K562 (cell line): ENCODE measurements around the gene WT1. TPM values are rescaled to one million over a fixed set of nuclear protein-coding genes. Genes with fewer than 3 reads are reported as not detected.

ENCODE experiments used
- BDP1 ChIP-seq: IDR thresholded peaks from 3 replicates; pipeline ENCODE4 v1.6.1; 2011; ENCODE audit not compliant: insufficient read length, insufficient read depth
- HNRNPL ChIP-seq: fragments of 200-400 bp; formaldehyde crosslinking; IDR thresholded peaks from 2 replicates; pipeline ENCODE4 v1.6.1; 2017; ENCODE audit warnings: low read depth, mild to moderate bottlenecking, low read length
- MYBL2 ChIP-seq, 2 experiments: fragments of 450-650 bp in 1 of 2; sonication (generic) in 1 of 2; formaldehyde crosslinking in 1 of 2; IDR thresholded peaks; 2 replicates each; pipeline versions ENCODE4 v1.6.1 to v1.8.1; 2017 to 2022; ENCODE audit warnings: borderline replicate concordance in 1 of 2, inconsistent platforms in 1 of 2, low read depth in 1 of 2, mild to moderate bottlenecking in 1 of 2, missing genetic modification reagents in 1 of 2, moderate library complexity in 1 of 2
- PURB ChIP-seq: sonication (generic); formaldehyde crosslinking; IDR thresholded peaks from 2 replicates; pipeline ENCODE4 v1.9.0; 2021; ENCODE audit warnings: low read depth, mild to moderate bottlenecking, missing genetic modification reagents
- SPI1 ChIP-seq: IDR thresholded peaks from 2 replicates; pipeline ENCODE4 v1.6.1; 2011; ENCODE audit warnings: low read depth, low read length, control low read depth, borderline replicate concordance
- TBL1XR1 ChIP-seq, 2 experiments: IDR thresholded peaks; 2 replicates each; pipeline ENCODE4 v1.6.1; 2012; ENCODE audit warnings: improper control_type of control experiment in 2 of 2, low read length in 2 of 2, mild to moderate bottlenecking in 1 of 2
- THRAP3 ChIP-seq: fragments of 450-650 bp; IDR thresholded peaks from 2 replicates; pipeline ENCODE4 v1.6.1; 2016; ENCODE audit warnings: mild to moderate bottlenecking, inconsistent platforms, borderline replicate concordance
- XRCC3 ChIP-seq: fragments of 450-650 bp; IDR thresholded peaks from 2 replicates; pipeline ENCODE4 v1.6.1; 2017; ENCODE audit warnings: mild to moderate bottlenecking, moderate library complexity
- ZNF282 ChIP-seq: sonication (generic); formaldehyde crosslinking; IDR thresholded peaks from 2 replicates; pipeline ENCODE4 v1.8.1; 2023; ENCODE audit warnings: missing genetic modification reagents
- ZNF592 ChIP-seq: fragments of 450-650 bp; IDR thresholded peaks from 2 replicates; pipeline ENCODE4 v1.6.1; 2017; ENCODE audit warnings: antibody characterized with exemption, mild to moderate bottlenecking
- polyA plus RNA-seq, 8 experiments: library from polyadenylated mRNA; depleted of rRNA in 4 of 8; stranded (reverse) in 5 of 8; unstranded in 3 of 8; fragments of >200 nt; fragmentation: Nextera tagmentation in 2 of 8; fragmentation: Illumina TruSeq in 1 of 8; extraction: Ambion mirVana in 2 of 8; extraction: Trizol in 1 of 8; gene quantifications; 2 replicates each; pipeline versions ENCODE4 v1.2.1 to v1.2.3, GENCODE V29; 2011 to 2014; ENCODE audit warnings: inconsistent platforms in 1 of 8, missing spikeins in 1 of 8
- total RNA-seq, 7 experiments: library from RNA; depleted of rRNA in 6 of 7; stranded (reverse); fragments of >200 nt in 6 of 7; fragmentation: Illumina TruSeq in 2 of 7; extraction: Trizol in 2 of 7; gene quantifications; 2 replicates each; pipeline versions ENCODE4 v1.2.1 to v1.2.3, GENCODE V29; 2011 to 2021; ENCODE audit warnings: low replicate concordance in 1 of 7
- TF ChIP-seq, protein P1 (sequence below): IDR thresholded peaks from 2 replicates; pipeline ENCODE4 v1.6.1; 2011; ENCODE audit warnings: borderline replicate concordance, low read depth, mild to moderate bottlenecking, moderate library complexity, low read length; ENCODE audit not compliant: insufficient read depth, poor library complexity, severe bottlenecking
- TF ChIP-seq, protein P2 (sequence below): sonication (generic); IDR thresholded peaks from 2 replicates; pipeline ENCODE4 v1.6.1; 2016
- TF ChIP-seq, protein P3 (sequence below): fragments of 450-650 bp; IDR thresholded peaks from 2 replicates; pipeline ENCODE4 v1.6.1; 2016; ENCODE audit warnings: mild to moderate bottlenecking
- TF ChIP-seq, protein P4 (sequence below): sonication (generic); formaldehyde crosslinking; IDR thresholded peaks from 2 replicates; pipeline ENCODE4 v1.8.0; 2022; ENCODE audit warnings: mild to moderate bottlenecking, missing genetic modification reagents, borderline replicate concordance

Gene WT1
- total and polyA plus RNA-seq, 9 of the 15 experiments (the other 6 are each of a cell fraction or from before 2014, with no cell fraction given) = 7.1 to 33.8 (median 19.4) TPM

GRCh38 chr11:32433101-32433913 is 2.0 kb downstream of the WT1 start (continued):
- TF ChIP-seq, protein P1, sequence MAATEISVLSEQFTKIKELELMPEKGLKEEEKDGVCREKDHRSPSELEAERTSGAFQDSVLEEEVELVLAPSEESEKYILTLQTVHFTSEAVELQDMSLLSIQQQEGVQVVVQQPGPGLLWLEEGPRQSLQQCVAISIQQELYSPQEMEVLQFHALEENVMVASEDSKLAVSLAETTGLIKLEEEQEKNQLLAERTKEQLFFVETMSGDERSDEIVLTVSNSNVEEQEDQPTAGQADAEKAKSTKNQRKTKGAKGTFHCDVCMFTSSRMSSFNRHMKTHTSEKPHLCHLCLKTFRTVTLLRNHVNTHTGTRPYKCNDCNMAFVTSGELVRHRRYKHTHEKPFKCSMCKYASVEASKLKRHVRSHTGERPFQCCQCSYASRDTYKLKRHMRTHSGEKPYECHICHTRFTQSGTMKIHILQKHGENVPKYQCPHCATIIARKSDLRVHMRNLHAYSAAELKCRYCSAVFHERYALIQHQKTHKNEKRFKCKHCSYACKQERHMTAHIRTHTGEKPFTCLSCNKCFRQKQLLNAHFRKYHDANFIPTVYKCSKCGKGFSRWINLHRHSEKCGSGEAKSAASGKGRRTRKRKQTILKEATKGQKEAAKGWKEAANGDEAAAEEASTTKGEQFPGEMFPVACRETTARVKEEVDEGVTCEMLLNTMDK = no peak
- TF ChIP-seq PURB = no peak
- no peak for TF ChIP-seq ZNF282 (CRISPR knock-in tag)
- peak; percentile 18; the same call in 1 of the 2 replicates for TF ChIP-seq SPI1
- TF ChIP-seq XRCC3 = no peak
- TF ChIP-seq, protein P2, sequence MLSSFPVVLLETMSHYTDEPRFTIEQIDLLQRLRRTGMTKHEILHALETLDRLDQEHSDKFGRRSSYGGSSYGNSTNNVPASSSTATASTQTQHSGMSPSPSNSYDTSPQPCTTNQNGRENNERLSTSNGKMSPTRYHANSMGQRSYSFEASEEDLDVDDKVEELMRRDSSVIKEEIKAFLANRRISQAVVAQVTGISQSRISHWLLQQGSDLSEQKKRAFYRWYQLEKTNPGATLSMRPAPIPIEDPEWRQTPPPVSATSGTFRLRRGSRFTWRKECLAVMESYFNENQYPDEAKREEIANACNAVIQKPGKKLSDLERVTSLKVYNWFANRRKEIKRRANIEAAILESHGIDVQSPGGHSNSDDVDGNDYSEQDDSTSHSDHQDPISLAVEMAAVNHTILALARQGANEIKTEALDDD = peak; percentile 52
- TF ChIP-seq, protein P3, sequence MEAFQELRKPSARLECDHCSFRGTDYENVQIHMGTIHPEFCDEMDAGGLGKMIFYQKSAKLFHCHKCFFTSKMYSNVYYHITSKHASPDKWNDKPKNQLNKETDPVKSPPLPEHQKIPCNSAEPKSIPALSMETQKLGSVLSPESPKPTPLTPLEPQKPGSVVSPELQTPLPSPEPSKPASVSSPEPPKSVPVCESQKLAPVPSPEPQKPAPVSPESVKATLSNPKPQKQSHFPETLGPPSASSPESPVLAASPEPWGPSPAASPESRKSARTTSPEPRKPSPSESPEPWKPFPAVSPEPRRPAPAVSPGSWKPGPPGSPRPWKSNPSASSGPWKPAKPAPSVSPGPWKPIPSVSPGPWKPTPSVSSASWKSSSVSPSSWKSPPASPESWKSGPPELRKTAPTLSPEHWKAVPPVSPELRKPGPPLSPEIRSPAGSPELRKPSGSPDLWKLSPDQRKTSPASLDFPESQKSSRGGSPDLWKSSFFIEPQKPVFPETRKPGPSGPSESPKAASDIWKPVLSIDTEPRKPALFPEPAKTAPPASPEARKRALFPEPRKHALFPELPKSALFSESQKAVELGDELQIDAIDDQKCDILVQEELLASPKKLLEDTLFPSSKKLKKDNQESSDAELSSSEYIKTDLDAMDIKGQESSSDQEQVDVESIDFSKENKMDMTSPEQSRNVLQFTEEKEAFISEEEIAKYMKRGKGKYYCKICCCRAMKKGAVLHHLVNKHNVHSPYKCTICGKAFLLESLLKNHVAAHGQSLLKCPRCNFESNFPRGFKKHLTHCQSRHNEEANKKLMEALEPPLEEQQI = no peak
- no peak for TF ChIP-seq THRAP3
- no peak for TF ChIP-seq MYBL2 (IDR thresholded peaks at IDR 0.05; ENCODE audit: low read depth)
- no peak for TF ChIP-seq MYBL2 (CRISPR knock-in tag; IDR thresholded peaks at IDR 0.05; ENCODE audit: borderline replicate concordance)
- TF ChIP-seq, protein P4, sequence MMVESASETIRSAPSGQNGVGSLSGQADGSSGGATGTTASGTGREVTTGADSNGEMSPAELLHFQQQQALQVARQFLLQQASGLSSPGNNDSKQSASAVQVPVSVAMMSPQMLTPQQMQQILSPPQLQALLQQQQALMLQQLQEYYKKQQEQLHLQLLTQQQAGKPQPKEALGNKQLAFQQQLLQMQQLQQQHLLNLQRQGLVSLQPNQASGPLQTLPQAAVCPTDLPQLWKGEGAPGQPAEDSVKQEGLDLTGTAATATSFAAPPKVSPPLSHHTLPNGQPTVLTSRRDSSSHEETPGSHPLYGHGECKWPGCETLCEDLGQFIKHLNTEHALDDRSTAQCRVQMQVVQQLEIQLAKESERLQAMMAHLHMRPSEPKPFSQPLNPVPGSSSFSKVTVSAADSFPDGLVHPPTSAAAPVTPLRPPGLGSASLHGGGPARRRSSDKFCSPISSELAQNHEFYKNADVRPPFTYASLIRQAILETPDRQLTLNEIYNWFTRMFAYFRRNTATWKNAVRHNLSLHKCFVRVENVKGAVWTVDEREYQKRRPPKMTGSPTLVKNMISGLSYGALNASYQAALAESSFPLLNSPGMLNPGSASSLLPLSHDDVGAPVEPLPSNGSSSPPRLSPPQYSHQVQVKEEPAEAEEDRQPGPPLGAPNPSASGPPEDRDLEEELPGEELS (CRISPR knock-in tag) = no peak
- TF ChIP-seq ZNF592 = peak; percentile 42; the same call in 1 of the 2 replicates
- TF ChIP-seq TBL1XR1 (IDR thresholded peaks at IDR 0.05; ENCODE audit: low read length in 2 of 2) = no peak
- no peak for TF ChIP-seq HNRNPL
- no peak for TF ChIP-seq BDP1
